HG02981 (cell line): ENCODE results near the gene SLC12A9.
A peak's percentile ranks its signal among the peaks of the same experiment; 100 is the strongest.

Experiments used
- ATAC-seq: cut with Tn5 transposase; IDR thresholded peaks from one replicate; pipeline ENCODE4 v1.9.1; 2021; ENCODE audit warnings: mild to moderate bottlenecking, moderate library complexity; ENCODE audit not compliant: unreplicated experiment

SLC12A9 gene

GRCh38 chr7:100860702-100861615 is 8.4 kb downstream of the SLC12A9 start:
- no peak for ATAC-seq

- ATAC-seq = no peak
Observed at GRCh38 chr7:100861616-100861985, 9.1 kb downstream of the SLC12A9 start.

GRCh38 chr7:100863406-100863950 is 11.0 kb downstream of the SLC12A9 start:
- ATAC-seq = no peak

- ATAC-seq = no peak
Observed at GRCh38 chr7:100864263-100864845, 11.8 kb downstream of the SLC12A9 start.

GRCh38 chr7:100865372-100865911 is 12.9 kb downstream of the SLC12A9 start:
- ATAC-seq = no peak

GRCh38 chr7:100865938-100866728 is 13.6 kb downstream of the SLC12A9 start:
- ATAC-seq = no peak

- no peak for ATAC-seq
Observed at GRCh38 chr7:100866729-100867039, 14.2 kb downstream of the SLC12A9 start.

- no peak for ATAC-seq
Observed at GRCh38 chr7:100867040-100867775, 14.7 kb downstream of the SLC12A9 start, which contains the start of gene TRIP6. TRIP6 (plus strand) TSS chr7:100867387; CDS start chr7:100867498, 111 bp downstream.

- no peak for ATAC-seq
Observed at GRCh38 chr7:100867776-100868485, 15.4 kb downstream of the SLC12A9 start.

- ATAC-seq = no peak
Observed at GRCh38 chr7:100873599-100874299, 21.2 kb downstream of the SLC12A9 start.

GRCh38 chr7:100874300-100874576 is 21.7 kb downstream of the SLC12A9 start:
- ATAC-seq = no peak

- peak; percentile 89 for ATAC-seq
Observed at GRCh38 chr7:100874577-100875355, 22.3 kb downstream of the SLC12A9 start, which contains the start of gene SRRT. SRRT (plus strand) TSS chr7:100875103; CDS start chr7:100875591, 488 bp downstream.

- peak; percentile 17 for ATAC-seq
Observed at GRCh38 chr7:100875356-100875751, 22.8 kb downstream of the SLC12A9 start.

- no peak for ATAC-seq
Observed at GRCh38 chr7:100878013-100878412, 25.5 kb downstream of the SLC12A9 start.

- ATAC-seq = no peak
Observed at GRCh38 chr7:100878685-100879084, 26.2 kb downstream of the SLC12A9 start.

GRCh38 chr7:100879685-100880261 is 27.3 kb downstream of the SLC12A9 start:
- no peak for ATAC-seq

GRCh38 chr7:100880645-100881044 is 28.1 kb downstream of the SLC12A9 start:
- no peak for ATAC-seq

- ATAC-seq = no peak
Observed at GRCh38 chr7:100881136-100881535, 28.6 kb downstream of the SLC12A9 start.
